GM13976 (cell line): ENCODE measurements around the gene TCF3.

Source experiments
- DNase-seq: peaks from one replicate; pipeline ENCODE4 v3.0.0; 2012; ENCODE audit warnings: low spot score
- in situ Hi-C: fragments of 300-500 bp; cut with MboI; formaldehyde crosslinking; loops from one replicate; pipeline ENCODE4 v1.12.0; 2022; ENCODE audit warnings: low sequenced_read_pairs, mixed read lengths, inconsistent platforms; ENCODE audit not compliant: unreplicated experiment
- TF ChIP-seq, protein P1 (sequence below): IDR thresholded peaks from 2 replicates; pipeline ENCODE4 v1.5.1; 2012; ENCODE audit warnings: borderline replicate concordance, mild to moderate bottlenecking; ENCODE audit not compliant: insufficient read depth; ENCODE audit errors: extremely low read depth, missing control alignments, control extremely low read depth

The TCF3 gene

DNA sequence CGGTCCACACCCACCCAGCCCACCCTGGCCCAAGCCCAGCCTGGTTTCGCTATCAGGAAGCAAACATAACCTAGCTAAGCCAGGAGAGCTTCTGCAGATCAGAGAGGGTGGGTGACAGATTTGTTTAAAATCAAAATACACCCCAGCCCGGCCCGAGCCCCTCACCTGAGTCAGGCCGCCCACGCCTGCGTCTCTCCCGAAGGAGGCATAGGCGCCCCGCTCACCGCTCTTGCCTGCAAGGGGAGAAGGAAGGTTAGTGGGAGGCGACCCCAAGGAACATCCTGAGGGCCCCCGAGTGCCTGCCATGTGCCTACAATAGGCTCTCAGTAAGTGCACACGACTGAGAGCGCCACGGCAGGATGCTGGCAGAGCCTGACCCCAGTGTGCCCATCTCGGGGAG, 25.2 kb downstream of the TCF3 start:
- TF ChIP-seq, protein P1, sequence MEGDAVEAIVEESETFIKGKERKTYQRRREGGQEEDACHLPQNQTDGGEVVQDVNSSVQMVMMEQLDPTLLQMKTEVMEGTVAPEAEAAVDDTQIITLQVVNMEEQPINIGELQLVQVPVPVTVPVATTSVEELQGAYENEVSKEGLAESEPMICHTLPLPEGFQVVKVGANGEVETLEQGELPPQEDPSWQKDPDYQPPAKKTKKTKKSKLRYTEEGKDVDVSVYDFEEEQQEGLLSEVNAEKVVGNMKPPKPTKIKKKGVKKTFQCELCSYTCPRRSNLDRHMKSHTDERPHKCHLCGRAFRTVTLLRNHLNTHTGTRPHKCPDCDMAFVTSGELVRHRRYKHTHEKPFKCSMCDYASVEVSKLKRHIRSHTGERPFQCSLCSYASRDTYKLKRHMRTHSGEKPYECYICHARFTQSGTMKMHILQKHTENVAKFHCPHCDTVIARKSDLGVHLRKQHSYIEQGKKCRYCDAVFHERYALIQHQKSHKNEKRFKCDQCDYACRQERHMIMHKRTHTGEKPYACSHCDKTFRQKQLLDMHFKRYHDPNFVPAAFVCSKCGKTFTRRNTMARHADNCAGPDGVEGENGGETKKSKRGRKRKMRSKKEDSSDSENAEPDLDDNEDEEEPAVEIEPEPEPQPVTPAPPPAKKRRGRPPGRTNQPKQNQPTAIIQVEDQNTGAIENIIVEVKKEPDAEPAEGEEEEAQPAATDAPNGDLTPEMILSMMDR, result no peak
- no peak for DNase-seq
- in situ Hi-C loops, result no loop called here

DNA sequence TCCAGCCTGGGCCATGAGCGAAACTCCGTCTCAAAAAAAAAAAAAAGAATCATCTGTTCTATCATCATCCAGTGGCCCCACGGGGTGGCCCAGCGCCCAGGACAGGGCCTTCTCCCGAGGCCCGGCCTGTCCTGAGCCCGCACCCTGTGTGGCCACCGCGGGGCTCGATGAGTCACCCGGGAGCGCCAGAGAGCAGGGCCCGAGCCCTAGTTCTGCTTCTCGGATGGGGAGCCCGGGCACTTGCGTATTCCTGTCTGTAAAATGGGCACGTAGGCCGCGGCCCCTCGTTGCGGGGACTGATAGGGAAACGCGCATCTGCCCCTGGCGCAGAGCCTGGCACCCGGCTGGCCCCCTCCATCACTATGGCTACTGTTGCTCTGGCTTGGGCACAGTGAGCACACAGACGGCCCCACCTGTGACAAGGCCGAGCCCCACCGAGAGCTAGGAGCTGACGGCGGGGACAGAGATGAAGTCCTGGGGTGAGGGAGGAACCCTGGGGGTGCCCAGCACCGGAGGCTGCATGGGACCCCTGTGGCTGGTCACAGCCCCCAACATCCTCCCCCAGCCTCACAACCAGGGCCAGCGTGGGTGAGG, 25.9 kb downstream of the TCF3 start:
- in situ Hi-C loops, result no loop called here

DNA sequence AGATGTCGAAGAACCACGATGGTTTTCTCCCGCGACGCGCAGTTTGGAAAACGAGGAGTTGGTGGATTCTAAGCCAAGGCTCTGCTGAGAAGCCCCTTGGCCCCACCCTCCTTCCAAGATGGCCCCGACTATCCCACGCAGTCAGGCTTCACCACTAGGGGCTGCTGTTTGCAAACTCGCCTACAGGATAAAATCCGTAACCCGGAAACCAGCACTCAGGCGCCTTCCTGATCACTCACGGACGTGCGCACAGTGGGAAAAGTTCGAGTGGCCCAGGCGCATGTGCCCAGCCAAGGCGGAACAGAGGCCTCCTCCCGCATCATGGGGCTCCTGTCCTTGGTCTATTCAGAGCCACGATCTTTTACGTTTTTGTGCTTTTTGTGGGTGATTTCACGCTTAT, 28.0 kb downstream of the TCF3 start:
- TF ChIP-seq, protein P1, result peak; percentile 73
- in situ Hi-C loops, result no loop called here
- peak; percentile 77 for DNase-seq

More for the DNA sequence above, 25.9 kb downstream of the TCF3 start:
- TF ChIP-seq, protein P1, result no peak
- DNase-seq, result no peak

DNA sequence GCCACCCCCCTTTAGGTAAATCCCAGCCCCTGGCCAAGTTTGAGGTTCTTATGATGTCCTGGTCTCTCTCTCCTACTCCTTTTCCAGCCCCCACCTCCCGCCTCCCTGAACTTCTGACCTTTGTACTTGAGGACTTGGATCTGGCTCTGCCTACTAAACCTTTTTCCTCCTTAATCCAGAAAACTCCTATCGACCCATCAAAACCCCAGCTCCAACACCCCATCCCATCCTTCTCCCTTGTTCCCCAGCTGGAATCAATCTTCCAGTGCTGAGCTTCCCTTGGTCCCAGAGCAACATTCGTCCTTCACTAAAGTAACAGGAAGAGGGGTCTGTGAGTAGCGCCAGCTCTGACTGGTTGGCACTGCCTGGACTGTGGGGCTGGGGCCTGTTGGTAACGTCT, 29.9 kb downstream of the TCF3 start:
- TF ChIP-seq, protein P1, result no peak
- in situ Hi-C loops, result no loop called here
- DNase-seq, result no peak

DNA sequence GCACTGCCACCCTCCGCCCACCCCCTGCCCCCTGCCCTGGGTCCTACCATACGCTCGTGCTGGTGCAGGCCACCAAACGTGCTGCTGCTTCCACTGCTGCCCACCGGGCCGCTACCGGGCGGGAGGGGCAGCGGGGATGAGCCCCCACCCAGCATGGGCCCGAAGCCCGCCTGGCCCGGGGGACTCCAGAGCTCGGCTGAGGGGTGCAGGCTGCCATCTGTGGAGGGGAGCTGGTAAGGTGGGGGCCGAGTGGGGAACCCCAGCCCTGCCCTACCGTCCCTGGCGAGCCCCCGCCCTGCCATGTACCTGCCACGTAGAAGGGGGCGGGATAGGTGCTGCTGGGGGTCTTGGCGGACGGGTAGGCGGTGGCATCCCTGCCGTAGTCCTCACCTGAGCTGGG, 30.4 kb downstream of the TCF3 start:
- no peak for DNase-seq
- in situ Hi-C loops, result no loop called here
- TF ChIP-seq, protein P1, result no peak

DNA sequence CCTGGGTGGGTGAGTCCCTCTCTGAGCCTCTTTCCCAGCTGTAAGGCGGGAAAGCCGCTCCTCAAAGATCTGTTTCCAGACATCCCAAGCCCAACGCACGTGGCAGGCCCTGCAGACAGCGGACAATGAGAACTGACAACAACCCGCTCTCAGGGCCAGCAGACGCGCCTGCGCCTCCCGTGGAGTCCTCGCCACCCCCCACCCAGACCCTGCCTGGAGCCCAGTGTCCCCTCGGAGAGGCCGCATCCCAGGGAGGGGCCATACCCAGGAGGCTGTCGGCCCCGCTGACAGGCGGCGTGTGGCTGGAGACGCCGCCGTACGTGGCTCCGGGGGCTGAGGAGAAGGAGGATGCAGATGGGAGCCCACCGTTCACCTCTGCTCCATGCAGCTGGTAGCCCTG, 30.8 kb downstream of the TCF3 start:
- TF ChIP-seq, protein P1, result no peak
- no peak for DNase-seq
- in situ Hi-C loops, result no loop called here
